SU-DHL-6 (cell line): Measurements from ENCODE around the gene HSP90AA1.

Source experiments
- EZH2phosphoT487 ChIP-seq: fragments of 200-600 bp; sonication (generic), shearing (Covaris generic); conservative IDR thresholded peaks from 2 replicates; pipeline ENCODE4 v1.6.1; 2018; ENCODE audit warnings: mild to moderate bottlenecking, antibody characterized with exemption, low read length, moderate library complexity, mixed read lengths
- TF ChIP-seq, protein P1 (sequence below): fragments of 200-600 bp; sonication (generic); IDR thresholded peaks from one replicate; pipeline ENCODE4 v1.5.1; 2017; ENCODE audit warnings: antibody characterized with exemption, mild to moderate bottlenecking, low read length, moderate library complexity; ENCODE audit not compliant: insufficient read depth, poor library complexity, severe bottlenecking

DNA sequence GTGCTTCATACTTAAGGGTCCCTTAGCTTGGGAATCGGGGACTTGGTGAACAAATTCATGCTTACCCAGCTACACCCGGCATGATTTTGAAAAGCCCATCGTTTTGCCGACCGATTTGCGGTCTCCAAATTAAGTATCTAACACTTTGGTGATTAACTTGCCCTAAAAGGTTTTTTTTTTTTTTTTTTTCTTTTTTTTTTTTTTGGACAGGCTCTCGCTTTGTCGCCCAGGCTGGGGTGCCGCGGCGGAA is 843 bp upstream of the HSP90AA1 start:
- no peak for TF ChIP-seq EZH2phosphoT487
- TF ChIP-seq, protein P1, sequence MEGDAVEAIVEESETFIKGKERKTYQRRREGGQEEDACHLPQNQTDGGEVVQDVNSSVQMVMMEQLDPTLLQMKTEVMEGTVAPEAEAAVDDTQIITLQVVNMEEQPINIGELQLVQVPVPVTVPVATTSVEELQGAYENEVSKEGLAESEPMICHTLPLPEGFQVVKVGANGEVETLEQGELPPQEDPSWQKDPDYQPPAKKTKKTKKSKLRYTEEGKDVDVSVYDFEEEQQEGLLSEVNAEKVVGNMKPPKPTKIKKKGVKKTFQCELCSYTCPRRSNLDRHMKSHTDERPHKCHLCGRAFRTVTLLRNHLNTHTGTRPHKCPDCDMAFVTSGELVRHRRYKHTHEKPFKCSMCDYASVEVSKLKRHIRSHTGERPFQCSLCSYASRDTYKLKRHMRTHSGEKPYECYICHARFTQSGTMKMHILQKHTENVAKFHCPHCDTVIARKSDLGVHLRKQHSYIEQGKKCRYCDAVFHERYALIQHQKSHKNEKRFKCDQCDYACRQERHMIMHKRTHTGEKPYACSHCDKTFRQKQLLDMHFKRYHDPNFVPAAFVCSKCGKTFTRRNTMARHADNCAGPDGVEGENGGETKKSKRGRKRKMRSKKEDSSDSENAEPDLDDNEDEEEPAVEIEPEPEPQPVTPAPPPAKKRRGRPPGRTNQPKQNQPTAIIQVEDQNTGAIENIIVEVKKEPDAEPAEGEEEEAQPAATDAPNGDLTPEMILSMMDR = no peak
